Neural cell (in vitro differentiated cells): ENCODE measurements around the gene TMEM184B. TPM values are rescaled to one million over a fixed set of nuclear protein-coding genes. Genes with fewer than 3 reads are reported as not detected.

Source experiments
- H2AFZ ChIP-seq: fragments of 200-600, 300-800 bp; sonication (generic), shearing (Covaris generic); 2 replicates; pipeline ENCODE4 v1.6.0; 2014; ENCODE audit warnings: low read depth, mild to moderate bottlenecking, antibody characterized with exemption, low read length, moderate library complexity
- H3F3A ChIP-seq: fragments of 200-600 bp; shearing (Covaris generic); 2 replicates; pipeline ENCODE4 v1.6.1; 2016; ENCODE audit warnings: mild to moderate bottlenecking, moderate library complexity, mixed read lengths, antibody characterized with exemption, low read length; ENCODE audit not compliant: insufficient read depth, poor library complexity, severe bottlenecking
- H3K27ac ChIP-seq: fragments of 200-600, 300-800 bp; sonication (generic), shearing (Covaris generic); 2 replicates; pipeline ENCODE4 v1.5.1; 2014; ENCODE audit warnings: mild to moderate bottlenecking, low read length, moderate library complexity
- H3K27me3 ChIP-seq: fragments of 300-800, 200-600 bp; sonication (generic), shearing (Covaris generic); 2 replicates; pipeline ENCODE4 v1.6.0; 2014; ENCODE audit warnings: mild to moderate bottlenecking, low read depth, low read length, moderate library complexity; ENCODE audit not compliant: insufficient read depth
- H3K36me3 ChIP-seq: fragments of 300-800, 200-600 bp; sonication (generic), shearing (Covaris generic); 2 replicates; pipeline ENCODE4 v1.5.1; 2014; ENCODE audit warnings: mild to moderate bottlenecking, antibody characterized with exemption, low read length, moderate library complexity; ENCODE audit not compliant: insufficient read depth
- H3K4me2 ChIP-seq: fragments of 300-800, 200-600 bp; sonication (generic), shearing (Covaris generic); 2 replicates; pipeline ENCODE4 v1.6.0; 2014; ENCODE audit warnings: mild to moderate bottlenecking, low read length
- H3K4me3 ChIP-seq: fragments of 300-800, 200-600 bp; sonication (generic), shearing (Covaris generic); 2 replicates; pipeline ENCODE4 v1.5.1; 2014; ENCODE audit warnings: mild to moderate bottlenecking, low read length, moderate library complexity
- H3K79me2 ChIP-seq: fragments of 200-600 bp; shearing (Covaris generic); replicated peaks from 2 replicates; pipeline ENCODE4 v1.6.0; 2014; ENCODE audit warnings: mild to moderate bottlenecking, low read length, moderate library complexity; ENCODE audit not compliant: insufficient read depth
- H3K9ac ChIP-seq: fragments of 300-800, 200-600 bp; sonication (generic), shearing (Covaris generic); 2 replicates; pipeline ENCODE4 v1.6.1; 2016; ENCODE audit warnings: mild to moderate bottlenecking, low read length, mixed read lengths
- H3K9me2 ChIP-seq: fragments of 200-600 bp; shearing (Covaris generic); 2 replicates; pipeline ENCODE4 v1.6.1; 2016; ENCODE audit warnings: mild to moderate bottlenecking, low read length, mixed read lengths; ENCODE audit not compliant: insufficient read depth
- H3K9me3 ChIP-seq: fragments of 200-600, 300-800 bp; sonication (generic), shearing (Covaris generic); 2 replicates; pipeline ENCODE4 v1.6.1; 2016; ENCODE audit warnings: mild to moderate bottlenecking, mixed run types, low read length, moderate library complexity, mixed read lengths
- H4K20me1 ChIP-seq: fragments of 200-600 bp; shearing (Covaris generic); 2 replicates; pipeline ENCODE4 v1.6.1; 2016; ENCODE audit warnings: mild to moderate bottlenecking, mixed run types; ENCODE audit not compliant: insufficient read depth
- EP300 ChIP-seq: fragments of 450-650 bp; conservative IDR thresholded peaks from 2 replicates; pipeline ENCODE4 v1.6.1; 2014; ENCODE audit warnings: antibody characterized with exemption, mild to moderate bottlenecking, moderate library complexity; ENCODE audit not compliant: poor library complexity, severe bottlenecking
- EZH2 ChIP-seq: fragments of 200-600, 300-800 bp; shearing (Covaris generic), sonication (generic); IDR thresholded peaks from 2 replicates; pipeline ENCODE4 v1.6.1; 2014; ENCODE audit warnings: antibody characterized with exemption, low read length, borderline replicate concordance, mild to moderate bottlenecking; ENCODE audit not compliant: insufficient read depth, poor library complexity, severe bottlenecking
- MXI1 ChIP-seq: fragments of 450-650 bp; conservative IDR thresholded peaks from 2 replicates; pipeline ENCODE4 v1.6.1; 2014; ENCODE audit warnings: antibody characterized with exemption, mild to moderate bottlenecking; ENCODE audit not compliant: poor library complexity, severe bottlenecking
- POLR2AphosphoS5 ChIP-seq: IDR thresholded peaks from 2 replicates; pipeline ENCODE4 v1.6.1; 2012
- RAD21 ChIP-seq: fragments of 450-650 bp; conservative IDR thresholded peaks from 2 replicates; pipeline ENCODE4 v1.6.1; 2014; ENCODE audit warnings: antibody characterized with exemption, mild to moderate bottlenecking, moderate library complexity
- SMC3 ChIP-seq: fragments of 450-650 bp; conservative IDR thresholded peaks from 2 replicates; pipeline ENCODE4 v1.6.1; 2014; ENCODE audit warnings: antibody characterized with exemption, mild to moderate bottlenecking, moderate library complexity; ENCODE audit not compliant: poor library complexity
- TAF1 ChIP-seq: IDR thresholded peaks from 2 replicates; pipeline ENCODE4 v1.6.1; 2012; ENCODE audit warnings: low read depth
- polyA plus RNA-seq: library from polyadenylated mRNA; depleted of rRNA; stranded (reverse); fragments of >200 nt; gene quantifications from 2 replicates; pipeline ENCODE4 v1.2.3, GENCODE V29; 2014
- TF ChIP-seq, protein P1 (sequence below): IDR thresholded peaks from 2 replicates; pipeline ENCODE4 v1.6.1; 2012; ENCODE audit warnings: borderline replicate concordance
- TF ChIP-seq, protein P2 (sequence below): fragments of 450-650 bp; IDR thresholded peaks from 2 replicates; pipeline ENCODE4 v1.5.1; 2014; ENCODE audit warnings: antibody characterized with exemption, mild to moderate bottlenecking, moderate library complexity; ENCODE audit not compliant: poor library complexity, severe bottlenecking

The TMEM184B gene
- polyA plus RNA-seq, 1 donor from 2014 or later = 19.7 TPM

DNA sequence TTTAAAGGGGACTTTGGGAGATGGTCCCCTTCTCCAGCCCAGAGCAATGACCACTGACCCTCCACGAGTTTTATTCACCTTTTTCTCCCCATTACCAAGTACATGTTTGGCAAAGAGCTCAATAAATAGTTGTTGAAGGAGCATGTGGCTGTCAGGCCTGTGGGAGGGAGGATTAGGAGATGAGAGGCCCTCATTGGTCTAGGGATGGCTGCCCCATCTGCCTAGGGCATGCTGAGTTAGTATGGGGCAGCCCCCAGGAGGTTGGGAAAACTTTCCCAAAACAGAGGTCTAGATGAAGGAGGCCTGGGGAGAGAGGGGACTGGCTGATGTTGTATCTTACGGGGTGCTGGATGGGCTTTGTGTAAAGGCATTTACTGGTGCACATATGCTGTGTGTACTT lies 60.4 kb downstream of the TMEM184B start:
- Histone ChIP-seq H3K4me3 (no peak overlapping the region), H3K36me3 (no peaks in the 10 kb centered on the region), H2AFZ (no peak overlapping the region), H3K9ac (no peak overlapping the region), H3F3A (no peaks in the 10 kb centered on the region), H3K27ac (no peak overlapping the region), H3K9me3 (no peaks in the 10 kb centered on the region), H4K20me1 (no peaks in the 10 kb centered on the region), H3K79me2 (no peaks in the 10 kb centered on the region), H3K27me3 (peaks cover 3% of the 10 kb centered on the region), H3K4me2 (no peak overlapping the region), H3K9me2 (no peaks in the 10 kb centered on the region)
- TF ChIP-seq EZH2 (no peak), POLR2AphosphoS5 (no peak), RAD21 (no peak), EP300 (no peak), TAF1 (no peak), SMC3 (no peak), MXI1 (no peak)
- TF ChIP-seq, protein P1, sequence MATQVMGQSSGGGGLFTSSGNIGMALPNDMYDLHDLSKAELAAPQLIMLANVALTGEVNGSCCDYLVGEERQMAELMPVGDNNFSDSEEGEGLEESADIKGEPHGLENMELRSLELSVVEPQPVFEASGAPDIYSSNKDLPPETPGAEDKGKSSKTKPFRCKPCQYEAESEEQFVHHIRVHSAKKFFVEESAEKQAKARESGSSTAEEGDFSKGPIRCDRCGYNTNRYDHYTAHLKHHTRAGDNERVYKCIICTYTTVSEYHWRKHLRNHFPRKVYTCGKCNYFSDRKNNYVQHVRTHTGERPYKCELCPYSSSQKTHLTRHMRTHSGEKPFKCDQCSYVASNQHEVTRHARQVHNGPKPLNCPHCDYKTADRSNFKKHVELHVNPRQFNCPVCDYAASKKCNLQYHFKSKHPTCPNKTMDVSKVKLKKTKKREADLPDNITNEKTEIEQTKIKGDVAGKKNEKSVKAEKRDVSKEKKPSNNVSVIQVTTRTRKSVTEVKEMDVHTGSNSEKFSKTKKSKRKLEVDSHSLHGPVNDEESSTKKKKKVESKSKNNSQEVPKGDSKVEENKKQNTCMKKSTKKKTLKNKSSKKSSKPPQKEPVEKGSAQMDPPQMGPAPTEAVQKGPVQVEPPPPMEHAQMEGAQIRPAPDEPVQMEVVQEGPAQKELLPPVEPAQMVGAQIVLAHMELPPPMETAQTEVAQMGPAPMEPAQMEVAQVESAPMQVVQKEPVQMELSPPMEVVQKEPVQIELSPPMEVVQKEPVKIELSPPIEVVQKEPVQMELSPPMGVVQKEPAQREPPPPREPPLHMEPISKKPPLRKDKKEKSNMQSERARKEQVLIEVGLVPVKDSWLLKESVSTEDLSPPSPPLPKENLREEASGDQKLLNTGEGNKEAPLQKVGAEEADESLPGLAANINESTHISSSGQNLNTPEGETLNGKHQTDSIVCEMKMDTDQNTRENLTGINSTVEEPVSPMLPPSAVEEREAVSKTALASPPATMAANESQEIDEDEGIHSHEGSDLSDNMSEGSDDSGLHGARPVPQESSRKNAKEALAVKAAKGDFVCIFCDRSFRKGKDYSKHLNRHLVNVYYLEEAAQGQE = no peak
- TF ChIP-seq, protein P2, sequence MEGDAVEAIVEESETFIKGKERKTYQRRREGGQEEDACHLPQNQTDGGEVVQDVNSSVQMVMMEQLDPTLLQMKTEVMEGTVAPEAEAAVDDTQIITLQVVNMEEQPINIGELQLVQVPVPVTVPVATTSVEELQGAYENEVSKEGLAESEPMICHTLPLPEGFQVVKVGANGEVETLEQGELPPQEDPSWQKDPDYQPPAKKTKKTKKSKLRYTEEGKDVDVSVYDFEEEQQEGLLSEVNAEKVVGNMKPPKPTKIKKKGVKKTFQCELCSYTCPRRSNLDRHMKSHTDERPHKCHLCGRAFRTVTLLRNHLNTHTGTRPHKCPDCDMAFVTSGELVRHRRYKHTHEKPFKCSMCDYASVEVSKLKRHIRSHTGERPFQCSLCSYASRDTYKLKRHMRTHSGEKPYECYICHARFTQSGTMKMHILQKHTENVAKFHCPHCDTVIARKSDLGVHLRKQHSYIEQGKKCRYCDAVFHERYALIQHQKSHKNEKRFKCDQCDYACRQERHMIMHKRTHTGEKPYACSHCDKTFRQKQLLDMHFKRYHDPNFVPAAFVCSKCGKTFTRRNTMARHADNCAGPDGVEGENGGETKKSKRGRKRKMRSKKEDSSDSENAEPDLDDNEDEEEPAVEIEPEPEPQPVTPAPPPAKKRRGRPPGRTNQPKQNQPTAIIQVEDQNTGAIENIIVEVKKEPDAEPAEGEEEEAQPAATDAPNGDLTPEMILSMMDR = no peak

GRCh38 chr22:38211556-38211955 lies 61.3 kb downstream of the TMEM184B start:
- Histone ChIP-seq H3K9me2 (no peaks in the 10 kb centered on the region), H3K27me3 (peaks cover 3% of the 10 kb centered on the region), H4K20me1 (no peaks in the 10 kb centered on the region), H3F3A (no peaks in the 10 kb centered on the region), H2AFZ (no peak overlapping the region), H3K36me3 (no peaks in the 10 kb centered on the region), H3K9ac (no peak overlapping the region), H3K4me2 (no peak overlapping the region), H3K9me3 (no peaks in the 10 kb centered on the region), H3K4me3 (no peak overlapping the region), H3K27ac (no peak overlapping the region), H3K79me2 (no peaks in the 10 kb centered on the region)
- TF ChIP-seq POLR2AphosphoS5 (no peak), EZH2 (no peak), TAF1 (no peak), EP300 (no peak), RAD21 (no peak), SMC3 (no peak), MXI1 (no peak)
- TF ChIP-seq, protein P1 = no peak
- TF ChIP-seq, protein P2 = no peak
